ENCODE data around the gene SHISA9.

The SHISA9 gene

GRCh38 chr16:13105427-13105826 is 204.0 kb downstream of the SHISA9 start:
- ATAC-seq = no peak
- no peak for TF ChIP-seq ZNF8 (CRISPR knock-in tag; IDR thresholded peaks at IDR 0.05)
- TF ChIP-seq ZFP3 (CRISPR knock-in tag; IDR thresholded peaks at IDR 0.05) = no peak
- no peak for TF ChIP-seq ZFP30 (CRISPR knock-in tag; IDR thresholded peaks at IDR 0.05)
- TF ChIP-seq CSDC2 (CRISPR knock-in tag; IDR thresholded peaks at IDR 0.05) = no peak
- TF ChIP-seq CREB5 (CRISPR knock-in tag; IDR thresholded peaks at IDR 0.05; ENCODE audit: low read depth) = no peak

- no peak for TF ChIP-seq ZNF565 (CRISPR knock-in tag; conservative IDR thresholded peaks at IDR 0.05; ENCODE audit: low read depth)
- TF ChIP-seq ZFP30 (CRISPR knock-in tag; IDR thresholded peaks at IDR 0.05) = no peak
- TF ChIP-seq ZFP3 (CRISPR knock-in tag; IDR thresholded peaks at IDR 0.05) = no peak
- TF ChIP-seq CREB5 (CRISPR knock-in tag; IDR thresholded peaks at IDR 0.05; ENCODE audit: low read depth) = no peak
- TF ChIP-seq TCF4 (CRISPR knock-in tag; IDR thresholded peaks at IDR 0.05; ENCODE audit: borderline replicate concordance) = no peak
- TF ChIP-seq ARNTL (CRISPR knock-in tag; IDR thresholded peaks at IDR 0.05; ENCODE audit: borderline replicate concordance, low read depth) = no peak
- TF ChIP-seq ZNF70 (CRISPR knock-in tag; IDR thresholded peaks at IDR 0.05) = no peak
- TF ChIP-seq TSHZ2 (CRISPR knock-in tag; IDR thresholded peaks at IDR 0.05) = no peak
- ATAC-seq = no peak
Measured at GRCh38 chr16:13106464-13106863, 205.1 kb downstream of the SHISA9 start.

- TF ChIP-seq GLIS3 (CRISPR knock-in tag; IDR thresholded peaks at IDR 0.05) (no peak), CSDC2 (CRISPR knock-in tag; IDR thresholded peaks at IDR 0.05) (no peak), ZNF8 (CRISPR knock-in tag; IDR thresholded peaks at IDR 0.05) (no peak), RARB (CRISPR knock-in tag; IDR thresholded peaks at IDR 0.05) (no peak), ISL1 (CRISPR knock-in tag; IDR thresholded peaks at IDR 0.05) (no peak), ZC3H10 (CRISPR knock-in tag; IDR thresholded peaks at IDR 0.05) (no peak), SNAI2 (CRISPR knock-in tag; IDR thresholded peaks at IDR 0.05) (no peak), ARNTL (CRISPR knock-in tag; IDR thresholded peaks at IDR 0.05; ENCODE audit: borderline replicate concordance, low read depth) (no peak), ZNF70 (CRISPR knock-in tag; IDR thresholded peaks at IDR 0.05) (no peak), TOX (CRISPR knock-in tag; IDR thresholded peaks at IDR 0.05; ENCODE audit: borderline replicate concordance) (no peak), CREB5 (CRISPR knock-in tag; IDR thresholded peaks at IDR 0.05; ENCODE audit: low read depth) (no peak), ESRRG (CRISPR knock-in tag; IDR thresholded peaks at IDR 0.05) (no peak), POU6F1 (CRISPR knock-in tag; IDR thresholded peaks at IDR 0.05; ENCODE audit: borderline replicate concordance, low read depth) (no peak), ZFP30 (CRISPR knock-in tag; IDR thresholded peaks at IDR 0.05) (no peak), ZFP3 (CRISPR knock-in tag; IDR thresholded peaks at IDR 0.05) (no peak), PPARA (CRISPR knock-in tag; IDR thresholded peaks at IDR 0.05; ENCODE audit: borderline replicate concordance) (no peak), ZNF565 (CRISPR knock-in tag; conservative IDR thresholded peaks at IDR 0.05; ENCODE audit: low read depth) (no peak)
Measured at GRCh38 chr16:13108126-13108525, 206.7 kb downstream of the SHISA9 start.

GRCh38 chr16:13109171-13109570 is 207.8 kb downstream of the SHISA9 start:
- TF ChIP-seq ZNF70 (CRISPR knock-in tag; IDR thresholded peaks at IDR 0.05) = no peak
- TF ChIP-seq ZFP3 (CRISPR knock-in tag; IDR thresholded peaks at IDR 0.05) = no peak
- no peak for TF ChIP-seq CSDC2 (CRISPR knock-in tag; IDR thresholded peaks at IDR 0.05)
- no peak for TF ChIP-seq SNAI2 (CRISPR knock-in tag; IDR thresholded peaks at IDR 0.05)
- TF ChIP-seq POU6F1 (CRISPR knock-in tag; IDR thresholded peaks at IDR 0.05; ENCODE audit: borderline replicate concordance, low read depth) = no peak
- TF ChIP-seq ZFP30 (CRISPR knock-in tag; IDR thresholded peaks at IDR 0.05) = no peak
- no peak for TF ChIP-seq ZC3H10 (CRISPR knock-in tag; IDR thresholded peaks at IDR 0.05)
- no peak for ATAC-seq

More at GRCh38 chr16:13108126-13108525, 206.7 kb downstream of the SHISA9 start:
- no peak for ATAC-seq
